AG09309 (cell line): ENCODE measurements around the gene ADGRV1.
"Not testable (repeated sequence)": the region's sequence is repeated elsewhere in the genome, so short reads cannot be mapped to it uniquely, and the experiment has no call there.

ENCODE experiments used
- DNase-seq: peaks from one replicate; pipeline ENCODE4 v3.0.0-alpha.2; 2010; ENCODE audit warnings: low read depth
- H3K4me3 ChIP-seq: 2 replicates; pipeline ENCODE4 v1.5.1; 2011; ENCODE audit warnings: mild to moderate bottlenecking, low read depth, low read length, moderate library complexity; ENCODE audit not compliant: control insufficient read depth
- CTCF ChIP-seq: IDR thresholded peaks from 2 replicates; pipeline ENCODE4 v1.5.1; 2011; ENCODE audit warnings: mild to moderate bottlenecking, low read depth, low read length, inconsistent platforms; ENCODE audit not compliant: insufficient read depth, control insufficient read depth; ENCODE audit errors: missing control alignments

The ADGRV1 gene

GRCh38 chr5:90586469-90586868, 27.9 kb downstream of the ADGRV1 start:
- TF ChIP-seq CTCF, result no peak
- no peak overlapping the region for H3K4me3 ChIP-seq
- DNase-seq, result no peak

GRCh38 chr5:90590170-90590569, 31.6 kb downstream of the ADGRV1 start:
- TF ChIP-seq CTCF, result no peak
- no peak overlapping the region for H3K4me3 ChIP-seq
- no peak for DNase-seq

- H3K4me3 ChIP-seq, DNase-seq: not testable (repeated sequence)
Observed at GRCh38 chr5:90593083-90593482, 34.5 kb downstream of the ADGRV1 start.

- not testable (repeated sequence) for DNase-seq
Observed at GRCh38 chr5:90595766-90596165, 37.2 kb downstream of the ADGRV1 start.

DNA sequence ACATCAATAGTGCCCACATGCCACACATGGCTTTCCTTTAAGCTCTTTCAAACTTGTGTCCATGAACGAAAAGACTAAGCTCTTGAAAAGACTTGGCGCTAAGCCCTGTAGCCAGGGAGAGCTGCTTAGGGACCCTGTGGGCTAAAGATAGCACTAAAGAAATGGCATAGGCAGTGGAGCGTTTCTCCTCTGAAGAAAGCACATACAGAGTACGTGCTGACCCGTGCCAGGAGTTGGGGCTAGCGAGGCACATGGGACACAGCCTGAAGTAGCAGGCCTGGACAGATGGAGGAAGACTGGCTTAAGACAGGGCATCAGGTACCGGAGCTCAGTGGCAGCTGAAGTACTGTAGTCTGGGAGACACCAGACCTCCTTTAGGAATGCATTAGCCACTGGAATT, 39.7 kb downstream of the ADGRV1 start:
- TF ChIP-seq CTCF, result no peak
- no peak overlapping the region for H3K4me3 ChIP-seq
- no peak for DNase-seq

More at GRCh38 chr5:90595766-90596165, 37.2 kb downstream of the ADGRV1 start:
- H3K4me3 ChIP-seq, result not testable (repeated sequence)

DNA sequence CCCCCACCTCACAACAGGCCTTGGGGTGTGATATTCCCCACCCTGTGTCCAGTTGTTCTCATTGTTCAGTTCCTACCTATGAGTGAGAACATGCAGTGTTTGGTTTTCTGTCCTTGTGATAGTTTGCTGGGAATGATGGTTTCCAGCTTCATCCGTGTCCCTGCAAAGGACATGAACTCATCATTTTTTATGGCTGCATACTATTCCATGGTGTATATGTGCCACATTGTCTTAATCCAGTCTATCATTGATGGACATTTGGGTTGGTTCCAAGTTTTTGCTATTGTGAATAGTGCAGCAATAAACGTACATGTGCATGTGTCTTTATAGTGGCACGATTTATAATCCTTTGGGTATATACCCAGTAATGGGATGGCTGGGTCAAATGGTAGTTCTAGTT, 41.7 kb downstream of the ADGRV1 start:
- not testable (repeated sequence) for DNase-seq

GRCh38 chr5:90601468-90601867, 42.9 kb downstream of the ADGRV1 start:
- TF ChIP-seq CTCF, result no peak
- no peak for DNase-seq
- no peak overlapping the region for H3K4me3 ChIP-seq

More for the DNA sequence above, 41.7 kb downstream of the ADGRV1 start:
- H3K4me3 ChIP-seq, result not testable (repeated sequence)

DNA sequence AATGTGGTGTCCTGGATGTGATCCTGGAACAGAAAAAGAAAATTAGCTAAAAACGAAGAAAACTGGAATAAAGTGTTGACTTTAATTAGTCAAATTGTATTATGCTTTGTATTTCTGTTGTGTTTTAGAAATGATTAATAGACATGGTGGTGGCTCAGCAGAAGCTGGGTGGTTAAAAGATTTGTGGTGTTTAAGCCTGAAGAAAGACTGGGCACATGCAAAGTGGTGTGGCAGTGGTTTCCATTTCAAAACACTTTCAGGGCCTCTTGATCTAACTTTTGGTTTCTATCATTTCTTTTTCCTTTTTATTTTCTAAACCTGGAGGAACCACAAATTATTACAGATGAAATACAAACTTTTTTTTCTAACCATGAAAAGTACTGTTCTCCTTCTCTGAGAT, 44.1 kb downstream of the ADGRV1 start:
- H3K4me3 ChIP-seq, result no peak overlapping the region
- DNase-seq, result no peak
- TF ChIP-seq CTCF, result no peak

DNA sequence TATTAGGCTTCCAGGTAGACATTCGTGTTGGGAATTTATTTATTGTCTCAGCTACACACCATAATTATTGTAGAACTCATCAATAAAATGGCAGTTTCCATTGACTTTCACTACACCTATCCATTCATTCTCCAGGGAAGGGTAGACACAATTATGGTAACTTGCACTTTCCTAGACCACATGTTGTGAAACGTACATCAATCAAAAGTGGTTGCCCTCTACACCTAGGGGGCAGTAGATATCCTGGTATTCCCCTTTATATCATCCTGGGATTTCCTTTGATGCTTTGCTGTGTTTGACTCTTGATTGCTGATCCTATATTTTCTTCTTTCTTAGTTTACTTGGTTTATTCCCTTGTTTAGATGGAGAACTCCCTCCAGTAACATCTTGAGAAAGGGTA, 47.9 kb downstream of the ADGRV1 start:
- DNase-seq, result no peak
- peak; percentile 28 for TF ChIP-seq CTCF

More for the DNA sequence above, 47.9 kb downstream of the ADGRV1 start:
- no peak overlapping the region for H3K4me3 ChIP-seq
